Measurements from ENCODE around the gene CCDC188. TPM values are rescaled to one million over a fixed set of nuclear protein-coding genes. Genes with fewer than 3 reads are reported as not detected.

CCDC188 gene
- total and polyA plus RNA-seq, 2 of the 13 experiments (the other 11 are each of a cell fraction or from before 2014, with no cell fraction given) = not detected

GRCh38 chr22:20128902-20129746 is 21.7 kb downstream of the CCDC188 start (continued):
- TF ChIP-seq REST (IDR thresholded peaks at IDR 0.05; ENCODE audit: borderline replicate concordance in 1 of 2, low read depth in 1 of 2, low read length in 2 of 2) (no peak), CEBPB (IDR thresholded peaks at IDR 0.05; ENCODE audit: borderline replicate concordance, low read depth, low read length) (no peak; the same call in 1 of the 2 replicates), GPN1 (CRISPR knock-in tag; IDR thresholded peaks at IDR 0.05; ENCODE audit: borderline replicate concordance) (no peak), ZNF318 (CRISPR knock-in tag; IDR thresholded peaks at IDR 0.05) (no peak), ZNF274 (CRISPR knock-in tag; IDR thresholded peaks at IDR 0.05) (no peak), ZGPAT (CRISPR knock-in tag; IDR thresholded peaks at IDR 0.05) (peak; percentile 53; the same call in 1 of the 2 replicates), MAX (IDR thresholded peaks at IDR 0.05) (peak; percentile 69; the same call in 1 of the 2 replicates), ZSCAN5A (CRISPR knock-in tag; IDR thresholded peaks at IDR 0.05; ENCODE audit: borderline replicate concordance) (no peak)
